Activated CD4-positive, CD25-positive, alpha-beta regulatory T cell (primary cell): ENCODE results near the gene BLZF1.
"Not testable (repeated sequence)": the region's sequence is repeated elsewhere in the genome, so short reads cannot be mapped to it uniquely, and the experiment has no call there.

Experiments used
- DNase-seq, 4 experiments: peaks; one replicate each; lab custom pipeline; 2025; lab: John Stamatoyannopoulos, UW

BLZF1 gene

DNA sequence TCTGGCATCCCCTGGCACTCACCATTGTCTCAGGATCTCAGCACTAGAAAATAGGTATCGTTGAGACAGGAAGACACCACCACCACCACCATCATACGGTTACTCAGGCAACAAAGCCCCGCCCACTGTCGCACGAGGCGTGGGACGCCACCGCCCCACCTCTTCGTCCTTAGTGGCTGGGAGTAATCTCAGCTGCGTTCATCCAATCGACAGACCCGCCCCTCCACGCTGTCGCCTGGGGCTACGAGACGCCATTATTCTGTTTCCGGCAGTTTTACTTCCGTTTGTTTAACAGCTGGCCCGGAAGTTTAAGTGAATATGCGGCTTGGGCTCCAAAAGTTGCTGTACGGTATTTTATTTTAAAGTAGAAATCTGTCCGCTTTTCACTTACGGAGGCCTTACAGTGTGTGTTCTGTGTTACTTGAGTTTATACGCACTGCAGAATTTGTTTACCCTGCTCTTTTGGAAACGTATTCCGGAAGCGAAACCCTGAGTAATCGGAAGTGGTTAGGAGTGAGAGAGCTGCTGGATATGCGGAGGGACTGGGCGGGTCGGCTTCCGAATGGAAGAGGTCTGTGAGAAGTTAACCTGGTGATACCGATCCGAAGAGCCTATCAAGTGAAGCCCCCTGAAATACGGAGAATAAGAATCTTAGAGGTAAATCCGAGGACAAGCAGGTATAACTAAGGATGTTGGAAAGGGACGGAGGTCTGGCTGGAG, at the start of gene BLZF1, which contains the start of gene NME7:
Gene BLZF1 (plus strand): TSS at position 510 of the 720 bp plus-strand sequence. CDS start 1,328 bp downstream, outside the sequence.
Gene NME7 (minus strand): TSS at position 112 of the 720 bp plus-strand sequence. CDS start 87 bp downstream, at position 25.
- peak; percentile 93 to 96 (median 94) for DNase-seq

DNA sequence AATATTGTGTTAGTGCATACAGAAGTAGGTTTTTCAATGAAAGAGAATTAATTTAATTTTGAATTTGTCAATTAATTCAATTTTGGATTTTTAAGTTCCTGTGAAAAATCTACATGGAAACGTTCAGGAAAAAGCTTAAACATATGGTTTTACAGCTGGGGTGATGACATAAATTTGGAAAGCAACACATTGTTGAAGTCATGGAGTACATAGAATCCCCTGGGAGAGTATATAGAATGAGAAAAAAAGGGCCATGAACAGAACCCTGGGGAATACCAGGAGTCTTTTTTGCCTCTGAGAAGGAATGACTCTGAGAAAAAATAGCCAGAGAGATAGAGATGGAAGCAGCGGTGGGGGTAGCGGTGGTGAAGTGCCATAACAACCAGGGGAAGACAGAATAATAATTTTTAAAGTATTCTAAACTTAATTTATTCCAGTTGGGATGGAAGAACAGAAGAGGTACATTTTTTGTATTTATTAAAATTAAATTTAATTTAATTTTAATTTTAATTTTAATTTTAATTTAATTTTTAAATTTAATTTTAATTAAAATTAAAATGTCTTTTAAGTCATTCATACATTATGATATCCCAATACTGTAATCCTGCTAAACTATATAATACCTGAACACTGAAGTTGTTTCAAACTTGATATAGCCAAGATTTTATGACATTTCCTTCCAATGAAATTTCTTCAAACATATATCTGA, 49.3 kb upstream of the BLZF1 start:
- DNase-seq: no peak

DNA sequence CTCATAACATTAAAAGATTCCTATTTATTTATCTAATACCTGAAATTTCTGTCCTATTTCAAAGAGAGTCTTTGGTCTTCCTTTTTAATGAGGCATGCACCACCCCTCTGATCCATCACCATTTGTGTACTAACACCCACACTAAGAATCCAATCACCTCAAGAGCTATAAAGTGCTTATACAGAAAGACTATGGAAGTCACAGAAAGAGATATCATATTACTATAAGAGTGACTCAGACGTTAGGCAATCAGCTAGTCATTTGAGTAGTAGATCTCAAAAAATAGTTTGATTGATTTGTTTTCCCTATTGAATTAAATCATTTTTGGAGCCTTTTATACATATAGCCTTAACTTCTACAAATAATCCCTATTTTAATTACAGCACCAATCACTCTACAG, 46.5 kb upstream of the BLZF1 start:
- DNase-seq: no peak

DNA sequence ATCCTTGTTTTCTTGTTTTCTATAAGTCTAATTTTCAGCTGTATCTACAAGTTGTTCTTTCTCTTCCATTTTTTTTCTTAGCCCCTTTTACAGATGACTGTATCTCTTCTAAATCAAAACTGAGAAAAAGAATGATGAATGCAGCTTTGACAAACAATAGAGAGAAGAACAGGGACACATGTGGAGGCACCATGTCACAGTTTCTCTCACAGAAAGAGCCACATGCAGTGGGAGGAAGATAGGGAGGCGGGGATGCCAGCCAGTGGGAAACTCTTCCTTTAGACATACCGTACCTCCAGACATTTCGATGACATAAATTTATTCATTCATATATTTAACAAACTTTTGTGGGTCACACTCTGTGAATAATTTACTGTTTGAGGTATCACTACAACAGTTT, 45.9 kb upstream of the BLZF1 start:
- no peak for DNase-seq

- DNase-seq: no peak
Measured at GRCh38 chr1:169325117-169325516, 42.9 kb upstream of the BLZF1 start.

GRCh38 chr1:169326261-169326955, 41.6 kb upstream of the BLZF1 start:
- DNase-seq: no peak

DNA sequence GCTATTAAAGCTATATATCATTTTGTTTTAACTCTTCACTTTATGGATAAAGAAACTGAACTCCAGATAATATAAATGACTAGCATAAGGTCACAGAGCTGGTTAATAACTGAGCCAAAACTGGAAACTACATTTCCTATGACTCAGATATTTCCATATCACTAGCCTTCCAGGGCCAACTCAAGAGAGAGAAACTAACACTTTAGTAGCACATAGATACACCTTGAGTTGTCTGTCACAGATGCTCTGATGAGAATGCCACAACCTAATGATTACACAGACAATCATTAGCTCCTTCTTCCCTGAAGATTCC, 41.1 kb upstream of the BLZF1 start:
- no peak for DNase-seq

- no peak for DNase-seq
Measured at GRCh38 chr1:169327875-169328274, 40.1 kb upstream of the BLZF1 start.

DNA sequence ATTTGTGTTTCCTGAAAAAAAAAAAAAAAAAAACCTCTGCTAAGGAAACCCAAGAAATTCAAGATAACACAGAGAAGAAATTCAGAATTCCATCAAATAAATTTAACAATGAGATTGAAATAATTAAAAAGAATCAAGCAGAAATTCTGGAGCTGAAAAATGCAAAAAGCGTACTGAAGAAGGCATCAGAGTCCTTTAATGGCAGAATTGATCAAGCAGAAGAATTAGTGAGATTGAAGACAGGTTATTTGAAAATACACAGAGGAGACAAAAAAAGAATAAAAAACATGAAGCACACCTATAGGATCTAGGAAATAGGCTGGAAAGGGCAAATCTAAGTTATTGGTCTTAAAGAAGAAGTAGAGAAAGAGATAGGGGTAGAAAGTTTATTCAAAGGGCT, 38.6 kb upstream of the BLZF1 start:
- no peak for DNase-seq

GRCh38 chr1:169330927-169331326, 37.1 kb upstream of the BLZF1 start:
- no peak for DNase-seq

DNA sequence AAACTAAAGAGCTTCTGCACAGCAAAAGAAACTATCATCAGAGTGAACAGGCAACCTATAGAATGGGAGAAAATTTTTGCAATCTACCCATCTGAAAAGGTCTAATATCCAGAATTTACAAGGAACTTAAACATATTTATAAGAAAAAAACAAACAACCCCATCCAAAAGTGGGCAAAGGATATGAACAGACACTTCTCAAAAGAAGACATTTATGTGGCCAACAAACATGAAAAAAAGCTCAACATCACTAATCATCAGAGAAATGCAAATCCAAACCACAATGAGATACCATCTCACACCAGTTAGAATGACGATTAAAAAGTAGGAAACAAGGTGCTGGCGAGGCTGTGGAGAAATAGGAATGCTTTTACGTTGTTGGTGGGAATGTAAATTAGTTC, 33.3 kb upstream of the BLZF1 start:
- not testable (repeated sequence) for DNase-seq

DNA sequence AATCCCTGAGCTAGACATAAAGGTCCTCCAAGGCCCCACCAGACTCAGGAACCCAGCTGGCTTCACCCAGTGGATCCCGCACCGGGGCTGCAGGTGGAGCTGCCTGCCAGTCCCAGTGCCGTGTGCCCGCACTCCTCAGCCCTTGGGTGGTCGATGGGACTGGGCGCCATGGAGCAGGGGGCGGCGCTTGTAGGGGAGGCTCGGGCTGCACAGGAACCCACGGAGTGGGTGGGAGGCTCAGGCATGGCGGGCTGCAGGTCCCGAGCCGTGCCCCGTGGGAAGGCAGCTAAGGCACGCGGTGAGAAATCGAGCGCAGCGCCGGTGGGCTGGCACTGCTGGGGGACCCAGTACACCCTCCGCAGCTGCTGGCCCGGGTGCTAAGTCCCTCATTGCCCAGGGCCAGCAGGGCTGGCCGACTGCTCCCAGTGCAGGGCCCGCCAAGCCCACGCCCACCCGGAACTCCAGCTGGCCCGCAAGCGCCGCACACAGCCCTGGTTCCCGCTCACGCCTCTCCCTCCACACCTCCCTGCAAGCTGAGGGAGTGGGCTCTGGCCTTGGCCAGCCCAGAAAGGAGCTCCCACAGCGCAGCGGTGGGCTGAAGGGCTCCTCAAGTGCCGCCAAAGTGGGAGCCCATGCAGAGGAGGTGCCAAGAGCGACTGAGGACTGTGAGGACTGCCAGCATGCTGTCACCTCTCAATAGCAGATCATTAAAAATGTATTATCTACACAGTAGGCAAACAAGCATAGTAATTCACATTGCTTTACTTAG, 30.9 kb upstream of the BLZF1 start:
- DNase-seq: not testable (repeated sequence)

GRCh38 chr1:169338617-169339016, 29.4 kb upstream of the BLZF1 start:
- no peak for DNase-seq

DNA sequence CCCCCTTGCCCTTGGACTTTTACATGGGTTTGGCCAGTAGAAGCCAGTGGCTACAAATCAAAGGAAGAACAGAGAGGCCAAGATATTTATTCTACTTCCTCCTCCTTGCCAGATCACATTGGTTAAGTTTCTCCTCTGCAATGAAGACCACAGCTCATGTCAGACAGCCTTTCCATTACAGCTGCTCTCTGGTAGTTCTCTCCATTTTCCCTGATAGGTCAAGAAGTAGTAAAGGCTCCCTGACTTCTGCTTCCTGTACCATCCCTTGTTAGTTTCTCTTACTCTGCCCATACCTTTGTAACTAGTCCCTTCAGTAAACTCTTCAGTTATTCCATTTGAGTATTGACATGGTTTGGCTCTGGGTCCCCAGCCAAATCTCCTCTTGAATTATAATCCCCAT, 28.2 kb upstream of the BLZF1 start:
- DNase-seq: no peak

DNA sequence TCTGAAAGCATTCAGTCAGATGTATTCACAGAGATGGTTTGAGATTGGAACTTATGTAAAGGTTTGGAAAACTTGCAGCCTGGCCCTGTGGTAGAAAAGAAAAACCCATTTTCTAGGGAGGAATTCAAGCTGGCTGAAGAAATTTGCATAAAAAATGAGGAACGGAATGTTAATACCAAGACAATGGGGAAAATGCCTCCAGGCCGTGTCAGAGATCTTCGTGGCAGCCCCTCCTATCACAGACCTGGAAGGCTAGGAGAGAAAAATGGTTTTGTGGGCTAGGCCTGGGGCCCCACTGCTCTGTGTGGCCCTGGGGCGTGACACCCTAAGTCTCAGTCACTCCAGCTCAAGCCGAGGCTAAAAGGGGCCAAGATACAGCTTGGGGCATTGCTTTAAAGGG, 27.1 kb upstream of the BLZF1 start:
- no peak for DNase-seq

DNA sequence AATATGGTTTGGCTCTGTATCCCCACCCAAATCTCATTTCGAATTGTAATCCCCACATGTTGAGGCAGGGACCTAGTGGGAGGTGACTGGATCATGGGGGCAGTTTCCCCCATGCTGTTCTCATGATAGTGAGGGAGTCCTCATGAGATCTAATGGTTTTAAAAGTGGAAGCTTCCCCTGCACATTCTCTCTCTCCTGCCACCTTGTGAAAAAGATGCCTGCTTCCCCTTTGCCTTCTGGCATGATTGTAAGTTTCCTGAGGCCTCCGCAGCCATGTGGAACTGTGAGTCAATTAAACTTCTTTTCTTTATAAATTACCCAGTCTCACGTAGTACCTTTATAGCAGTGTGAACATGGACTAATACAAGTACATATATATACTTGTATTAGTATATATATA, 25.9 kb upstream of the BLZF1 start:
- DNase-seq: not testable (repeated sequence)

DNA sequence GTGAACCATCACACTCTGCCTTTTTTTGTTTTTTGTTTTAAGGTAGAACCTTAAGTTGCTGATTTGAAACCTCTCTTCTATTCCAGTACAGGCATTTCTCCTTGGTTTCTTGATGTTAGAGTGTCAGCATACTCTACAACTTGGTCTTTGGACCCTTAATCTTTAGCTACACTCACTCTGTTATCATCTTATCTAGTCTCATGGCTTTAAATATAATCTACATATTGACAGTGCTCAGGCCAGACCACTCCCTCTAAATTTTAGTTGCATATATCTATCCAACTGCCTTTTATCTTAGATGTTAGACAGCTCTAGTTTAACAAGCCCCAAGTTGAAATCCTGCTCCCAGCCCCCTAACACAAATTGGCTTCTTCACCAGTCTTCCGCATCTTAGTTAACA, 22.5 kb upstream of the BLZF1 start:
- DNase-seq: no peak

DNA sequence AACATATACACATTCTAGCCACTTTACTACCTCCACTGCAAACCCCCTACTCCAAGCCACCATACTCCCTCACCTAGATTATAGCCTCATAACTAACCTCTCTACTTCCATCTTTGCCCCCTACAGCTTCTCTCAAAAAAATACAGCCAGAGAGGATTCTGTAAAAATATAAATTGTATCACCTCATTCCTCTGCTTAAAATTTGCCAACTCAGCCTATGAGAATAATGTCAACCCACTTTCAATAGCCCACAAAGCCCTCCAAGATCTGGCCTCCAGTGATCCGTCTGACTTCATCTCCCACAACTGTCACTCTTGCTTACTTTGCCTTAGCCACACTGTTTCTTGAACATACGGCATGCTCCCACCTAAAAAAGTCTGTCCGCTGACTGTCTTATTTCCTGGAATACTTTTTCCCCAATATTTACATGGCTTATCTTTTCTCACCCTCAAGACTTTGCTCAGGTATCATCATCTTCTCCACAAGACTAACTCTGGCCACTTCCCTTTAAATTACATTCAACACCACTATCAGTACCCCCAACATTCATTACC, 21.9 kb upstream of the BLZF1 start:
- DNase-seq: no peak

GRCh38 chr1:169347688-169348382, 20.2 kb upstream of the BLZF1 start:
- DNase-seq: no peak

- peak in 1 of 4 experiments; percentile 2 for DNase-seq
Measured at GRCh38 chr1:169348383-169349036, 19.5 kb upstream of the BLZF1 start.

DNA sequence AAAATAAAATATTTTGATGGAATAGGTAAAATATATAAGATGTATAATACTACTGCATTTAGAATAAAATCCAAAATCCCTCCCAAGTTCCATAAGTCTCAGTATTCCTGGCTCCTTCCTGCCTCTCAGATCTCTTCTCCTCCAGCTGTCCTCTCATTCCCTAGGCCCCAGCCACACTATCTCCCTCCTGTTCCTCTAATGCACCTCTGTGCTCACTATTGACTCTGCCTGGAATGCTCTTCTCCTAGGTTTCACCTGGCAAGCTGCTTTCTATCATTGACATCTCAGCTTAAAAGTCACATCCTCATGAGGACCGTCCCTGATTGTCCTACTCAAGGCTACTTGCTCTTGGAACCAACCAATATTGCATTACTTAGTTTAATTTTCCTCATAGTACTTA, 7.6 kb upstream of the BLZF1 start:
- DNase-seq: no peak
